Measurements from ENCODE around the gene AMY2A. TPM values are rescaled to one million over a fixed set of nuclear protein-coding genes. Genes with fewer than 3 reads are reported as not detected.
"Not testable (repeated sequence)": the region's sequence is repeated elsewhere in the genome, so short reads cannot be mapped to it uniquely, and the experiment has no call there.

AMY2A gene
- 0.08 TPM for polyA plus RNA-seq (2013)

DNA sequence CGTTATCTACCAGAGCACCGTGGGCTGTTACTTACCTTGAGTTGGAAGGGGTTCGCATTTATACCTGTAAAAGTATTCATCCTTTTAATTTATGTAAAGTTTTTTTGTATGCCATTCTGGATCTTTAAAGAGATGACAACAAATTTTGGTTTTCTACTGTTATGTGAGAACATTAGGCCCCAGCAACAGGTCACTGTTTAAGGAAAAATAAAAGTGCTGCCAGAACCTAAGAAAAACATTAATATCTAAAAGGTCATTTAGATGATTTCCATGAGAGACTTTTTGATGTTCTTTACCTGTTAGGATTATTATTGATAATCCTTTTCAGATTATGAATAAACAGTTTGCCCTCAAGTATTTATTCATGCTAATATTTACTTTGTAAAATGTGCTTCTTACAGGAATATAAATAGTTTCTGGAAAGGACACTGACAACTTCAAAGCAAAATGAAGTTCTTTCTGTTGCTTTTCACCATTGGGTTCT is at the start of gene AMY2A:
Gene AMY2A (plus strand): TSS at position 434 of the 484 bp plus-strand sequence. CDS start 14 bp downstream, at position 448.
- CTCF ChIA-PET; DNase-seq; H3K36me3 ChIP-seq (ENCODE audit: control insufficient read depth in 4 of 4, insufficient read depth in 4 of 4, low read length in 3 of 4); H3K27ac ChIP-seq (ENCODE audit: insufficient read depth in 1 of 2, low read depth in 1 of 2, low read length in 2 of 2, poor library complexity in 1 of 2, severe bottlenecking in 2 of 2); H3K27me3 ChIP-seq (replicated peaks in 2 of 5; ENCODE audit: control insufficient read depth in 4 of 5, insufficient read depth in 5 of 5, low read length in 4 of 5); H3K9me3 ChIP-seq (ENCODE audit: control extremely low read depth in 1 of 5, control insufficient read depth in 4 of 5, insufficient read depth in 2 of 5, low read depth in 1 of 5, low read length in 4 of 5); POLR2A ChIA-PET; H3K4me1 ChIP-seq (ENCODE audit: control extremely low read depth in 1 of 4, control insufficient read depth in 4 of 4, insufficient read depth in 4 of 4, low read length in 3 of 4); H3K4me3 ChIP-seq (ENCODE audit: control insufficient read depth in 1 of 7, extremely low read depth in 1 of 7, insufficient read depth in 4 of 7, low read depth in 2 of 7, low read length in 6 of 7): not testable (repeated sequence)
- no CpG with 5 or more reads among the region's 3 CpGs for WGBS (ENCODE audit: insufficient coverage)

DNA sequence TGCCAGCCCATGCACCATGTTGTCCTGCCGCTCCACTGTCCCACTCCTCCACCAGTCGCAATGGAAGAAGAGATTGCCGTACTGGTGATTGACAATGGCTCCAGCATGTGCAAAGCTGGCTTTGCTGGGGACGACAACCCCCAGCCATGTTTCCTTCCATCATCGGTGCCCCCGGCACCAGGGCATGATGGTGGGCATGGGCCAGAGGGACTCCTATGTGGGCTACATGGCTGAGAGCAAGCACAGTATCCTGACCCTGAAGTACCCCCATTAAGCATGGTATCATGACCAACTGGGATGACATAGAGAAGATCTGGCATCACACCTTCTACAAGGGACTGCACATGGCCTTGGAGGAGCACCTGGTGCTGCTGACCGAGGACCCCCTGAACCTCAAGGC is 47.7 kb upstream of the AMY2A start:
- H3K4me1 ChIP-seq (ENCODE audit: control extremely low read depth in 1 of 4, control insufficient read depth in 4 of 4, insufficient read depth in 4 of 4, low read length in 3 of 4): no peaks in the 10 kb centered on the region
- H3K36me3 ChIP-seq (ENCODE audit: control insufficient read depth in 4 of 4, insufficient read depth in 4 of 4, low read length in 3 of 4): peaks cover 0 to 12% (median 3%) of the 10 kb centered on the region in 4 experiments
- H3K4me3 ChIP-seq (ENCODE audit: control insufficient read depth in 1 of 7, extremely low read depth in 1 of 7, insufficient read depth in 4 of 7, low read depth in 2 of 7, low read length in 6 of 7): no peak overlapping the region
- ChIA-PET POLR2A (no interaction called here), CTCF (no interaction called here)
- H3K27me3 ChIP-seq (replicated peaks in 2 of 5; ENCODE audit: control insufficient read depth in 4 of 5, insufficient read depth in 5 of 5, low read length in 4 of 5): no peaks in the 10 kb centered on the region
- 100% methylated on average over 6 of the region's 7 CpGs for WGBS (ENCODE audit: insufficient coverage)
- DNase-seq: no peak
- peaks cover 0 to 5% (median 0%) of the 10 kb centered on the region in 5 experiments for H3K9me3 ChIP-seq (ENCODE audit: control extremely low read depth in 1 of 5, control insufficient read depth in 4 of 5, insufficient read depth in 2 of 5, low read depth in 1 of 5, low read length in 4 of 5)
- H3K27ac ChIP-seq (ENCODE audit: insufficient read depth in 1 of 2, low read depth in 1 of 2, low read length in 2 of 2, poor library complexity in 1 of 2, severe bottlenecking in 2 of 2): no peak overlapping the region

DNA sequence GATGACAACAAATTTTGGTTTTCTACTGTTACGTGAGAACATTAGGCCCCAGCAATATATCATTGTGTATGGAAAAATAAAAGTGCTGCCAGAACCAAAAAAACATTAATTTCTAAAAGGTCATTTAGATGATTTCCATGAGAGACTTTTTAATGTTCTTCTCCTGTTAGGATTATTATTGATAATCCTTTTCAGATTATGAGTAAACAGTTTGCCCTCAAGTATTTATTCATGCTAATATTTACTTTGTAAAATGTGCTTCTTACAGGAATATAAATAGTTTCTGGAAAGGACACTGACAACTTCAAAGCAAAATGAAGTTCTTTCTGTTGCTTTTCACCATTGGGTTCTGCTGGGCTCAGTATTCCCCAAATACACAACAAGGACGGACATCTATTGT is 45.9 kb upstream of the AMY2A start, which contains the start of gene AMY2B:
Gene AMY2B (plus strand): TSS at position 301 of the 400 bp plus-strand sequence. CDS start 14 bp downstream, at position 315.
- H3K27ac ChIP-seq (ENCODE audit: insufficient read depth in 1 of 2, low read depth in 1 of 2, low read length in 2 of 2, poor library complexity in 1 of 2, severe bottlenecking in 2 of 2); CTCF ChIA-PET; H3K27me3 ChIP-seq (replicated peaks in 2 of 5; ENCODE audit: control insufficient read depth in 4 of 5, insufficient read depth in 5 of 5, low read length in 4 of 5); H3K4me1 ChIP-seq (ENCODE audit: control extremely low read depth in 1 of 4, control insufficient read depth in 4 of 4, insufficient read depth in 4 of 4, low read length in 3 of 4); H3K9me3 ChIP-seq (ENCODE audit: control extremely low read depth in 1 of 5, control insufficient read depth in 4 of 5, insufficient read depth in 2 of 5, low read depth in 1 of 5, low read length in 4 of 5); H3K4me3 ChIP-seq (ENCODE audit: control insufficient read depth in 1 of 7, extremely low read depth in 1 of 7, insufficient read depth in 4 of 7, low read depth in 2 of 7, low read length in 6 of 7); POLR2A ChIA-PET; DNase-seq: not testable (repeated sequence)
- peaks cover 0 to 12% (median 3%) of the 10 kb centered on the region in 4 experiments for H3K36me3 ChIP-seq (ENCODE audit: control insufficient read depth in 4 of 4, insufficient read depth in 4 of 4, low read length in 3 of 4)
- WGBS (ENCODE audit: insufficient coverage): no CpG with 5 or more reads among the region's 2 CpGs

DNA sequence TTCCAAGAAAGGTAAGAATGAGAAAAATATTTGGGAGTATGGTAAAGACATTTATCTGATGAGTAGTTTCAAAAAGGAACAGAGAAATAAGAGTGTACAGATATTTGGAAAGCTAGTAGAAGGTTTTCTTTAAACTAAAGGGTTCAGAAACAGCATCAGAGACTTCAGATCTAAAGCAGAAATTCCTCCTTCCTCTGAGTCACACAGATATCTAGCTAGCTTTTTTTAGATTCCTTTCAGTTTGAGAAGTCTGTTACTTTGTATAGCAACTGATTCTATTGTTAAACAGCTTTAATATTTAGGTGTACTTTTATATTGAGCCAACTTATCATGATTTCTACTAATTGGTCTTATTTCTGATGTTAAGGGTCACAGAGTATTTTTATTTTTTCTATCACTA is 41.2 kb upstream of the AMY2A start:
- CTCF ChIA-PET: no interaction called here
- Histone ChIP-seq H3K4me1 (ENCODE audit: control extremely low read depth in 1 of 4, control insufficient read depth in 4 of 4, insufficient read depth in 4 of 4, low read length in 3 of 4) (no peaks in the 10 kb centered on the region), H3K27ac (ENCODE audit: insufficient read depth in 1 of 2, low read depth in 1 of 2, low read length in 2 of 2, poor library complexity in 1 of 2, severe bottlenecking in 2 of 2) (no peak overlapping the region), H3K27me3 (replicated peaks in 2 of 5; ENCODE audit: control insufficient read depth in 4 of 5, insufficient read depth in 5 of 5, low read length in 4 of 5) (no peaks in the 10 kb centered on the region), H3K36me3 (ENCODE audit: control insufficient read depth in 4 of 4, insufficient read depth in 4 of 4, low read length in 3 of 4) (peaks cover 0 to 2% (median 0%) of the 10 kb centered on the region in 4 experiments), H3K9me3 (ENCODE audit: control extremely low read depth in 1 of 5, control insufficient read depth in 4 of 5, insufficient read depth in 2 of 5, low read depth in 1 of 5, low read length in 4 of 5) (no peaks in the 10 kb centered on the region), H3K4me3 (ENCODE audit: control insufficient read depth in 1 of 7, extremely low read depth in 1 of 7, insufficient read depth in 4 of 7, low read depth in 2 of 7, low read length in 6 of 7) (no peak overlapping the region)
- POLR2A ChIA-PET: no interaction called here
- DNase-seq: no peak

DNA sequence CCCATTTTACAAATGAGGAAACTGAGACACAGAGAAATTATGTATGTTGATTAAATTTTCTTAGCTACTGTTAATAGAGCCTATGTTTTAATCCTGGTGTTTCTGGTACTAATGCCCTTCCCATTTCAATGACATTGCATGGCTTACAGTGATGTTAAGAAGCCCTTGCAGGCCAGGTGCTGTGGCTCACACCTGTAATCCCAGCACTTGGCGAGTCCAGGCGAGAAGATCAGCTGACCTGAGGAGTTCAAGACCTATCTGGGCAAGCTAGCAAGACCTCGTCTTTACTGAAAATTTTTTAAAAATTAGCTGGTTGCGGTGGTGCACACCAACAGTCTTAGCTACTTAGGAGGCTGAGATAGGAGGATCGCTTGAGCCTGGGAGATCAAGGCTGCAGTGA is 40.4 kb upstream of the AMY2A start:
- H3K27ac ChIP-seq (ENCODE audit: insufficient read depth in 1 of 2, low read depth in 1 of 2, low read length in 2 of 2, poor library complexity in 1 of 2, severe bottlenecking in 2 of 2); H3K27me3 ChIP-seq (replicated peaks in 2 of 5; ENCODE audit: control insufficient read depth in 4 of 5, insufficient read depth in 5 of 5, low read length in 4 of 5); H3K4me3 ChIP-seq (ENCODE audit: control insufficient read depth in 1 of 7, extremely low read depth in 1 of 7, insufficient read depth in 4 of 7, low read depth in 2 of 7, low read length in 6 of 7); DNase-seq; H3K4me1 ChIP-seq (ENCODE audit: control extremely low read depth in 1 of 4, control insufficient read depth in 4 of 4, insufficient read depth in 4 of 4, low read length in 3 of 4); H3K36me3 ChIP-seq (ENCODE audit: control insufficient read depth in 4 of 4, insufficient read depth in 4 of 4, low read length in 3 of 4); H3K9me3 ChIP-seq (ENCODE audit: control extremely low read depth in 1 of 5, control insufficient read depth in 4 of 5, insufficient read depth in 2 of 5, low read depth in 1 of 5, low read length in 4 of 5); POLR2A ChIA-PET: not testable (repeated sequence)
- CTCF ChIA-PET: interaction anchor here (0.7 kb wide), 1 partner anchor 389 kb away, joined by 3 read pairs; no protein-coding TSS in a partner anchor
- no CpG with 5 or more reads among the region's 5 CpGs for WGBS (ENCODE audit: insufficient coverage)

DNA sequence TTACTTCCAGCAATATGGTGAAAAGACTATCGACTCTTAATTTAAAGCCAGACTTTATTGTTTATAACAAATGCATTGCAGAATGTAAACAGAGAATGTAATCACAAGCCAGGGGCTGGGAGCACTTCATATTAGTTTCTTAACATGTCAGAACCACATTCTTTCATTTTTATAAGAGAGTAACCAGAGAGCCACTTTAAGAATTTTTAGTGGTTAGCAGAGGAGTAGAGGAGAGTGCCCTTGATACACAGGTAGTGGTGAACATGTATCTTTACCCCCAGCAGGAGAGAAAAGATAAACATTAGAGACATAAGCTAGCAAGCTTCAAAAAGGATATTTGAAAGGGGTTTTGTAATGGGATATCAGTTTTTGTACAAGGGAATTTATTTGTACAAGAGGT is 34.8 kb upstream of the AMY2A start:
- POLR2A ChIA-PET: no interaction called here
- H3K9me3 ChIP-seq (ENCODE audit: control extremely low read depth in 1 of 5, control insufficient read depth in 4 of 5, insufficient read depth in 2 of 5, low read depth in 1 of 5, low read length in 4 of 5): no peaks in the 10 kb centered on the region
- no peak for DNase-seq
- WGBS (ENCODE audit: insufficient coverage): no CpG with 5 or more reads among the region's 1 CpG
- CTCF ChIA-PET: no interaction called here
- H3K27ac ChIP-seq (ENCODE audit: insufficient read depth in 1 of 2, low read depth in 1 of 2, low read length in 2 of 2, poor library complexity in 1 of 2, severe bottlenecking in 2 of 2): no peak overlapping the region
- no peak overlapping the region for H3K4me3 ChIP-seq (ENCODE audit: control insufficient read depth in 1 of 7, extremely low read depth in 1 of 7, insufficient read depth in 4 of 7, low read depth in 2 of 7, low read length in 6 of 7)
- H3K27me3 ChIP-seq (replicated peaks in 2 of 5; ENCODE audit: control insufficient read depth in 4 of 5, insufficient read depth in 5 of 5, low read length in 4 of 5): no peaks in the 10 kb centered on the region
- H3K36me3 ChIP-seq (ENCODE audit: control insufficient read depth in 4 of 4, insufficient read depth in 4 of 4, low read length in 3 of 4): peaks cover 0 to 2% (median 0%) of the 10 kb centered on the region in 4 experiments
- no peaks in the 10 kb centered on the region for H3K4me1 ChIP-seq (ENCODE audit: control extremely low read depth in 1 of 4, control insufficient read depth in 4 of 4, insufficient read depth in 4 of 4, low read length in 3 of 4)

DNA sequence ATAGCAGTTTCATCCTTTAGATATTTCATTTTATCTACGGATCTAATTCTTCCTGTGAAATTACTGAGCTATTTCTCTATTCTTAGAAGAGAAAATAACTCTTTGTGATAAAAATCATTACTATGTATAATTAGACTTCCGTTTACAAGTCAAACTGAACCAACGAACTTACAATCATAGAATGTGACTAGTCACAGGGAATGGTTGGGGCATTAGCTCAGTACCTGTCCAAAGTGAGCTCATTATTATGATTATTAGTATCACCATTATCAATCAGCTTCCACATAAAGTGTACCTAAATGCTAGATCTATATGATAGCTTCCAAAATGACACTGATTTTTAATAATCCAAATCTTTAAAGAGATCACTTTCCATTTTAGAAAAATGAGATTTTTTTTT is 33.3 kb upstream of the AMY2A start:
- peaks cover 0 to 4% (median 0%) of the 10 kb centered on the region in 5 experiments for H3K9me3 ChIP-seq (ENCODE audit: control extremely low read depth in 1 of 5, control insufficient read depth in 4 of 5, insufficient read depth in 2 of 5, low read depth in 1 of 5, low read length in 4 of 5)
- no peak for DNase-seq
- CTCF ChIA-PET: no interaction called here
- H3K36me3 ChIP-seq (ENCODE audit: control insufficient read depth in 4 of 4, insufficient read depth in 4 of 4, low read length in 3 of 4): peaks cover 0 to 2% (median 0%) of the 10 kb centered on the region in 4 experiments
- no peaks in the 10 kb centered on the region for H3K27me3 ChIP-seq (replicated peaks in 2 of 5; ENCODE audit: control insufficient read depth in 4 of 5, insufficient read depth in 5 of 5, low read length in 4 of 5)
- POLR2A ChIA-PET: no interaction called here
- no CpG with 5 or more reads among the region's 3 CpGs for WGBS (ENCODE audit: insufficient coverage)
- no peak overlapping the region for H3K27ac ChIP-seq (ENCODE audit: insufficient read depth in 1 of 2, low read depth in 1 of 2, low read length in 2 of 2, poor library complexity in 1 of 2, severe bottlenecking in 2 of 2)
- H3K4me3 ChIP-seq (ENCODE audit: control insufficient read depth in 1 of 7, extremely low read depth in 1 of 7, insufficient read depth in 4 of 7, low read depth in 2 of 7, low read length in 6 of 7): no peak overlapping the region
- H3K4me1 ChIP-seq (ENCODE audit: control extremely low read depth in 1 of 4, control insufficient read depth in 4 of 4, insufficient read depth in 4 of 4, low read length in 3 of 4): no peaks in the 10 kb centered on the region

All from common myeloid progenitor, CD34-positive (primary cell).